ENCODE data around the gene LYSMD1.

DNA sequence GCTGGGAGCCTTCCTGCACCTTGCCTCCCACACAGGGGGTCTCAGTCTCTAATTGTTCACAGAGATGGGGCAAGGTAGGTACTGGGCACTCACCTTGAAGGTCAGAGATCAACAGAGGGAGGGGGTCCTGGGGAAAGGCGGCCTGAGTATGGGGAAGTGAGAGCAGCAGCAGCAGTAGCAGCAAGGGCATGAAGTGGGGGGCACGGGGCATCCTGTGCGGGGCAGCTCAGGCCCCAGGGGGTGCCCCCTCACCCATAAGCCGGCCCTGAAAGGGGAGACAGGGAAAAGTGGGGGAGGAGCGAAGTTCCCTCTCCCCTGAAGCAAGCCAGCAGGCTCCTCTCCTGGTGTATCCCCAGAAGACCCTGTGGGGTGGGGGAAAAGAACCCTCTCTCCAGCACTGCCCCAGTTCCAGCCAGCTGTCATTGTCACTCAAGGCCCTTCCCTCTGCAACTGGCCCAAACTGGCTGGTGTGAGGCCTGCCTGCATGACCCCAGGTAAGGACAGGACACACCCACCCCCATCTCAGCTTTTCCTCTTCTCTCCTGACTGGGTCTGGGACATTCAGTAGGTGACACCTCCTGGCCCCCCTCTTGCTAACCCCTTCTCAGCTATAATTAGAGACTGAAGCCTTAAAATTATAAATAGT is 23.2 kb downstream of the LYSMD1 start:
- TF ChIP-seq, protein P1, sequence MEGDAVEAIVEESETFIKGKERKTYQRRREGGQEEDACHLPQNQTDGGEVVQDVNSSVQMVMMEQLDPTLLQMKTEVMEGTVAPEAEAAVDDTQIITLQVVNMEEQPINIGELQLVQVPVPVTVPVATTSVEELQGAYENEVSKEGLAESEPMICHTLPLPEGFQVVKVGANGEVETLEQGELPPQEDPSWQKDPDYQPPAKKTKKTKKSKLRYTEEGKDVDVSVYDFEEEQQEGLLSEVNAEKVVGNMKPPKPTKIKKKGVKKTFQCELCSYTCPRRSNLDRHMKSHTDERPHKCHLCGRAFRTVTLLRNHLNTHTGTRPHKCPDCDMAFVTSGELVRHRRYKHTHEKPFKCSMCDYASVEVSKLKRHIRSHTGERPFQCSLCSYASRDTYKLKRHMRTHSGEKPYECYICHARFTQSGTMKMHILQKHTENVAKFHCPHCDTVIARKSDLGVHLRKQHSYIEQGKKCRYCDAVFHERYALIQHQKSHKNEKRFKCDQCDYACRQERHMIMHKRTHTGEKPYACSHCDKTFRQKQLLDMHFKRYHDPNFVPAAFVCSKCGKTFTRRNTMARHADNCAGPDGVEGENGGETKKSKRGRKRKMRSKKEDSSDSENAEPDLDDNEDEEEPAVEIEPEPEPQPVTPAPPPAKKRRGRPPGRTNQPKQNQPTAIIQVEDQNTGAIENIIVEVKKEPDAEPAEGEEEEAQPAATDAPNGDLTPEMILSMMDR (IDR thresholded peaks at IDR 0.05): no peak
- TF ChIP-seq, protein P2, sequence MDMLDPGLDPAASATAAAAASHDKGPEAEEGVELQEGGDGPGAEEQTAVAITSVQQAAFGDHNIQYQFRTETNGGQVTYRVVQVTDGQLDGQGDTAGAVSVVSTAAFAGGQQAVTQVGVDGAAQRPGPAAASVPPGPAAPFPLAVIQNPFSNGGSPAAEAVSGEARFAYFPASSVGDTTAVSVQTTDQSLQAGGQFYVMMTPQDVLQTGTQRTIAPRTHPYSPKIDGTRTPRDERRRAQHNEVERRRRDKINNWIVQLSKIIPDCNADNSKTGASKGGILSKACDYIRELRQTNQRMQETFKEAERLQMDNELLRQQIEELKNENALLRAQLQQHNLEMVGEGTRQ (IDR thresholded peaks at IDR 0.05; ENCODE audit: borderline replicate concordance, low read depth, low read length): no peak
- TF ChIP-seq RAD21 (IDR thresholded peaks at IDR 0.05; ENCODE audit: low read length): no peak
- no peak for TF ChIP-seq RFX5 (IDR thresholded peaks at IDR 0.05; ENCODE audit: low read length)
- TF ChIP-seq POLR2AphosphoS5 (IDR thresholded peaks at IDR 0.05; ENCODE audit: low read depth, low read length): no peak
- TF ChIP-seq FOXM1 (IDR thresholded peaks at IDR 0.05; ENCODE audit: low read depth): no peak
- no peak for TF ChIP-seq EP300 (IDR thresholded peaks at IDR 0.05; ENCODE audit: borderline replicate concordance in 1 of 2, low read depth in 1 of 2, low read length in 1 of 2)
- TF ChIP-seq, protein P3, sequence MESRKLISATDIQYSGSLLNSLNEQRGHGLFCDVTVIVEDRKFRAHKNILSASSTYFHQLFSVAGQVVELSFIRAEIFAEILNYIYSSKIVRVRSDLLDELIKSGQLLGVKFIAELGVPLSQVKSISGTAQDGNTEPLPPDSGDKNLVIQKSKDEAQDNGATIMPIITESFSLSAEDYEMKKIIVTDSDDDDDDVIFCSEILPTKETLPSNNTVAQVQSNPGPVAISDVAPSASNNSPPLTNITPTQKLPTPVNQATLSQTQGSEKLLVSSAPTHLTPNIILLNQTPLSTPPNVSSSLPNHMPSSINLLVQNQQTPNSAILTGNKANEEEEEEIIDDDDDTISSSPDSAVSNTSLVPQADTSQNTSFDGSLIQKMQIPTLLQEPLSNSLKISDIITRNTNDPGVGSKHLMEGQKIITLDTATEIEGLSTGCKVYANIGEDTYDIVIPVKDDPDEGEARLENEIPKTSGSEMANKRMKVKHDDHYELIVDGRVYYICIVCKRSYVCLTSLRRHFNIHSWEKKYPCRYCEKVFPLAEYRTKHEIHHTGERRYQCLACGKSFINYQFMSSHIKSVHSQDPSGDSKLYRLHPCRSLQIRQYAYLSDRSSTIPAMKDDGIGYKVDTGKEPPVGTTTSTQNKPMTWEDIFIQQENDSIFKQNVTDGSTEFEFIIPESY (IDR thresholded peaks at IDR 0.05; ENCODE audit: borderline replicate concordance, low read depth): no peak
- no peak for TF ChIP-seq YY1 (IDR thresholded peaks at IDR 0.05; ENCODE audit: low read depth)
- TF ChIP-seq, protein P4, sequence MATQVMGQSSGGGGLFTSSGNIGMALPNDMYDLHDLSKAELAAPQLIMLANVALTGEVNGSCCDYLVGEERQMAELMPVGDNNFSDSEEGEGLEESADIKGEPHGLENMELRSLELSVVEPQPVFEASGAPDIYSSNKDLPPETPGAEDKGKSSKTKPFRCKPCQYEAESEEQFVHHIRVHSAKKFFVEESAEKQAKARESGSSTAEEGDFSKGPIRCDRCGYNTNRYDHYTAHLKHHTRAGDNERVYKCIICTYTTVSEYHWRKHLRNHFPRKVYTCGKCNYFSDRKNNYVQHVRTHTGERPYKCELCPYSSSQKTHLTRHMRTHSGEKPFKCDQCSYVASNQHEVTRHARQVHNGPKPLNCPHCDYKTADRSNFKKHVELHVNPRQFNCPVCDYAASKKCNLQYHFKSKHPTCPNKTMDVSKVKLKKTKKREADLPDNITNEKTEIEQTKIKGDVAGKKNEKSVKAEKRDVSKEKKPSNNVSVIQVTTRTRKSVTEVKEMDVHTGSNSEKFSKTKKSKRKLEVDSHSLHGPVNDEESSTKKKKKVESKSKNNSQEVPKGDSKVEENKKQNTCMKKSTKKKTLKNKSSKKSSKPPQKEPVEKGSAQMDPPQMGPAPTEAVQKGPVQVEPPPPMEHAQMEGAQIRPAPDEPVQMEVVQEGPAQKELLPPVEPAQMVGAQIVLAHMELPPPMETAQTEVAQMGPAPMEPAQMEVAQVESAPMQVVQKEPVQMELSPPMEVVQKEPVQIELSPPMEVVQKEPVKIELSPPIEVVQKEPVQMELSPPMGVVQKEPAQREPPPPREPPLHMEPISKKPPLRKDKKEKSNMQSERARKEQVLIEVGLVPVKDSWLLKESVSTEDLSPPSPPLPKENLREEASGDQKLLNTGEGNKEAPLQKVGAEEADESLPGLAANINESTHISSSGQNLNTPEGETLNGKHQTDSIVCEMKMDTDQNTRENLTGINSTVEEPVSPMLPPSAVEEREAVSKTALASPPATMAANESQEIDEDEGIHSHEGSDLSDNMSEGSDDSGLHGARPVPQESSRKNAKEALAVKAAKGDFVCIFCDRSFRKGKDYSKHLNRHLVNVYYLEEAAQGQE (IDR thresholded peaks at IDR 0.05; ENCODE audit: low read depth, low read length): no peak
- TF ChIP-seq FOXJ3 (CRISPR knock-in tag; IDR thresholded peaks at IDR 0.05): no peak
- TF ChIP-seq NFIC (IDR thresholded peaks at IDR 0.05; ENCODE audit: borderline replicate concordance): no peak
- no peak for TF ChIP-seq TAF1 (IDR thresholded peaks at IDR 0.05; ENCODE audit: borderline replicate concordance, low read depth, low read length)
